ENCODE data around the gene ITPRID2. TPM values are rescaled to one million over a fixed set of nuclear protein-coding genes. Genes with fewer than 3 reads are reported as not detected.

Gene ITPRID2
- total and polyA plus RNA-seq, 10 of the 15 experiments (the other 5 are each of a cell fraction or from before 2014, with no cell fraction given), result 4.7 to 23.7 (median 13.1) TPM

- TF ChIP-seq ZBTB4 (CRISPR knock-in tag; IDR thresholded peaks at IDR 0.05), result no peak
- no peak for TF ChIP-seq MAX (IDR thresholded peaks at IDR 0.05; ENCODE audit: low read depth, low read length)
These were observed 4.3 kb downstream of the ITPRID2 start (continued) for GRCh38 chr2:181895818-181896217.

DNA sequence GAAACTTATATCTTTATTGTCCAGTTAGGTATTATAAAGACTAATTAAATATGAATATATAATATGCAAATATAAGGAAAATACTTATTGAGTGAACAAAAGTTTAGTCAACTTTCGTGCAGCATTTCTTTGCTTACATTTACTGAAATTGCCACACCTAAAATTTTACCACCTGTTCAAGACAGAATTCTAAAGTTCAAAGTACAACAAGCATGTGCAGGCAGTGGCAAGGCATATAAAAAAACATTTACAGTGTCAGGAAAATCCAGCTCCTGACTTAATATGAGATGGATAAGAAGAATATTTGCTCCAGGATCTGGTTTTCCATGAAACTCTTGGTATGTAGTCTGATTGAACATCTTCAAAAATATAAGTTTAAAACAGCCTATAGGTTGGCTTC lies 4.8 kb downstream of the ITPRID2 start:
- H3K4me3 ChIP-seq, result no peak overlapping the region
- peaks cover 18% of the 10 kb centered on the region for H3K79me2 ChIP-seq (ENCODE audit: control insufficient read depth, insufficient read depth, low read length)
- ChIA-PET POLR2A (no interaction called here), RAD21 (ENCODE audit: unreplicated experiment) (interaction anchor here (0.9 to 2.1 kb wide), 5 partner anchors 9 to 181 kb away, joined by 3 to 5 read pairs (median 4); no protein-coding TSS in a partner anchor), SMC1A (ENCODE audit: uncharacterized antibody, unreplicated experiment) (interaction anchor here (1.5 to 5.5 kb wide), 5 partner anchors 7 to 22 kb away, joined by 3 to 40 read pairs (median 6); no protein-coding TSS in a partner anchor), CTCF (interaction anchor here (0.9 to 4.6 kb wide), 9 partner anchors 8 to 793 kb away, joined by 3 to 30 read pairs (median 7); no protein-coding TSS in a partner anchor)
- intact Hi-C loops (cut with micrococcal nuclease; ENCODE audit: unreplicated experiment) (loop anchor here (10.0 kb wide), 1 partner anchor 311 kb away; no protein-coding TSS in a partner anchor), in situ Hi-C loops (cut with MboI) (no loop called here)
- no peaks in the 10 kb centered on the region for H3K27me3 ChIP-seq (replicated peaks in 1 of 2; ENCODE audit: control insufficient read depth in 2 of 2, insufficient read depth in 2 of 2, low read length in 1 of 2)
- no peak for ATAC-seq
- H3K9ac ChIP-seq (ENCODE audit: control insufficient read depth, insufficient read depth, low read length), result no peak overlapping the region
- no peak for DNase-seq (ENCODE audit: low read depth, low spot score)
- no peak overlapping the region for H3K27ac ChIP-seq (ENCODE audit: control insufficient read depth, insufficient read depth)
- no peak overlapping the region for H3K4me2 ChIP-seq (ENCODE audit: control insufficient read depth, insufficient read depth)
- H3K4me1 ChIP-seq (ENCODE audit: control insufficient read depth, insufficient read depth, low read length), result no peaks in the 10 kb centered on the region
- H3K9me3 ChIP-seq (replicated peaks; ENCODE audit: control insufficient read depth, insufficient read depth, low read length), result no peaks in the 10 kb centered on the region
- no peaks in the 10 kb centered on the region for H4K20me1 ChIP-seq (ENCODE audit: control insufficient read depth, insufficient read depth)
- TF ChIP-seq RUNX3 (IDR thresholded peaks at IDR 0.05; ENCODE audit: low read length) (no peak), TARDBP (IDR thresholded peaks at IDR 0.05; ENCODE audit: borderline replicate concordance) (no peak), STAT1 (conservative IDR thresholded peaks at IDR 0.05) (no peak), MEF2A (IDR thresholded peaks at IDR 0.05; ENCODE audit: insufficient read depth, low read depth, low read length) (no peak), HDGF (IDR thresholded peaks at IDR 0.05) (no peak), MTA2 (IDR thresholded peaks at IDR 0.05; ENCODE audit: low read depth) (no peak), PAX5 (IDR thresholded peaks at IDR 0.05; ENCODE audit: borderline replicate concordance, low read depth, low read length) (no peak), LARP7 (IDR thresholded peaks at IDR 0.05) (no peak), PML (IDR thresholded peaks at IDR 0.05; ENCODE audit: low read length) (no peak), YY1 (IDR thresholded peaks at IDR 0.05; ENCODE audit: low read depth, low read length) (no peak), TAF1 (IDR thresholded peaks at IDR 0.05; ENCODE audit: borderline replicate concordance, low read depth, low read length) (no peak)
- no TSS peak for BruUV-seq (replicated peaks)
- no peak overlapping the region for H2AFZ ChIP-seq (ENCODE audit: control insufficient read depth, low read depth, low read length)
- no peak for FAIRE-seq
- 95% methylated on average over 1 of the region's 1 CpG for WGBS (ENCODE audit: insufficient coverage, insufficient replicate concordance, low lambda C conversion rate, missing lambda C conversion rate)
- peaks cover 0 to 5% of the 10 kb centered on the region in 2 experiments; a peak in 2 of 4 replicates for H3K36me3 ChIP-seq (ENCODE audit: control insufficient read depth in 2 of 2, insufficient read depth in 2 of 2, low read length in 1 of 2)
